H1 (cell line): ENCODE results near the gene TRAK1.

Experiments used
- CHD2 ChIP-seq: IDR thresholded peaks from 2 replicates; pipeline ENCODE4 v1.6.1; 2012; ENCODE audit warnings: low read length, improper control_type of control experiment
- EZH2 ChIP-seq: fragments of 200-600 bp; sonication (generic); IDR thresholded peaks from 2 replicates; pipeline ENCODE4 v1.7.1; 2012; ENCODE audit warnings: low read depth, mild to moderate bottlenecking, moderate library complexity, low read length, inconsistent platforms; ENCODE audit not compliant: severe bottlenecking
- FOSL1 ChIP-seq: IDR thresholded peaks from 2 replicates; pipeline ENCODE4 v1.6.1; 2011; ENCODE audit warnings: mild to moderate bottlenecking, low read depth, low read length, moderate library complexity; ENCODE audit not compliant: insufficient read depth
- JUND ChIP-seq: IDR thresholded peaks from 2 replicates; pipeline ENCODE4 v1.6.1; 2011; ENCODE audit warnings: mild to moderate bottlenecking, improper control_type of control experiment, low read length
- MAFK ChIP-seq: IDR thresholded peaks from 2 replicates; pipeline ENCODE4 v1.6.1; 2012; ENCODE audit warnings: low read depth, mild to moderate bottlenecking, improper control_type of control experiment, low read length
- POLR2AphosphoS5 ChIP-seq: IDR thresholded peaks from 2 replicates; pipeline ENCODE4 v1.6.1; 2011; ENCODE audit warnings: low read depth, low read length
- TEAD4 ChIP-seq: IDR thresholded peaks from 2 replicates; pipeline ENCODE4 v1.6.1; 2012; ENCODE audit warnings: low read depth, low read length, inconsistent platforms, mixed read lengths
- TF ChIP-seq, protein P1 (sequence below): IDR thresholded peaks from 2 replicates; pipeline ENCODE4 v1.6.1; 2011; ENCODE audit warnings: low read length, improper control_type of control experiment
- TF ChIP-seq, protein P2 (sequence below), 3 experiments: IDR thresholded peaks; 1 replicate in 2 of 3; 2 replicates in 1 of 3; pipeline versions ENCODE4 v1.5.1 to v1.6.1; 2011; ENCODE audit warnings: low read length in 3 of 3, mild to moderate bottlenecking in 3 of 3, inconsistent platforms in 2 of 3, low read depth in 1 of 3, moderate library complexity in 1 of 3; ENCODE audit not compliant: insufficient read depth in 1 of 3; ENCODE audit errors: control extremely low read depth in 1 of 3
- TF ChIP-seq, protein P3 (sequence below): IDR thresholded peaks from 2 replicates; pipeline ENCODE4 v1.6.1; 2012; ENCODE audit warnings: inconsistent platforms

DNA sequence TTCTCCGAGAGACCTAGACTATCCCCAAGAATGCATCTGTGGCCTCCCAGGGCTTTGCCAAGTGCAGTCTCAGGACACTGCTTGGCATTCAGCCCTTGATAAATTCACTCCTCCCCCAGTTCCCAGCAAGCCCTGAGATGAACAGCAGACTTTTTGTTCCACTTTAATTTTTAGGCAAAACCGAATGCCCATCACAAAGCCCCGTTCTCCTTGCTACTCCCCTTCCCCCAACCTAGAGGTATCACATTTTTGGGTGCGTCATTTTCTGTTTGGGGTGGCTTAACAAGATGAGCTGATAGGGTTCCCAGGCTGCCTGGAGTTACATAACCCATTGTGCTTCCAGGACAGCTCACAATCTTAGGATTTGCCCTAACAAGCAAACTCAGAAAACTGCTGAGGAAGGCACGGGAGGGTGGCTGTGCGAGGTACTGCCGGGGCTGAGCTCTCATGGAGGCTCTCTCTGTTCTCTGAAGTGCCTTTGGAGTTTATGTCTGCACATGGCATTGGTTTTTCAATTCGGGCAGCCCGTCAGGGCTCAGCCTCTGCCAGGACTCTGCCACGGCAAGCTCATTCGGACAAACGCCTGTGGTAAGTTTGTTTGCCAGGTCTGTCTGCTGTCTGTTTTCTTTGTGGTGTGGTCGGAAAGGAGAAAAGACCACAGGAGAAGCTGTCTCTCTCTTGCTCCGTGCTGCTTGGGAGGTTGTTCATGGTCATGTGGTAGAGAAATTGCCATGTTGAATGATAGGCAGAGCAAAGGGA lies at the start of gene TRAK1:
- TF ChIP-seq, protein P1, sequence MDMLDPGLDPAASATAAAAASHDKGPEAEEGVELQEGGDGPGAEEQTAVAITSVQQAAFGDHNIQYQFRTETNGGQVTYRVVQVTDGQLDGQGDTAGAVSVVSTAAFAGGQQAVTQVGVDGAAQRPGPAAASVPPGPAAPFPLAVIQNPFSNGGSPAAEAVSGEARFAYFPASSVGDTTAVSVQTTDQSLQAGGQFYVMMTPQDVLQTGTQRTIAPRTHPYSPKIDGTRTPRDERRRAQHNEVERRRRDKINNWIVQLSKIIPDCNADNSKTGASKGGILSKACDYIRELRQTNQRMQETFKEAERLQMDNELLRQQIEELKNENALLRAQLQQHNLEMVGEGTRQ, result no peak
- TF ChIP-seq EZH2 (no peak), MAFK (no peak), JUND (no peak), CHD2 (no peak), TEAD4 (no peak), POLR2AphosphoS5 (no peak), FOSL1 (no peak)
- TF ChIP-seq, protein P2, sequence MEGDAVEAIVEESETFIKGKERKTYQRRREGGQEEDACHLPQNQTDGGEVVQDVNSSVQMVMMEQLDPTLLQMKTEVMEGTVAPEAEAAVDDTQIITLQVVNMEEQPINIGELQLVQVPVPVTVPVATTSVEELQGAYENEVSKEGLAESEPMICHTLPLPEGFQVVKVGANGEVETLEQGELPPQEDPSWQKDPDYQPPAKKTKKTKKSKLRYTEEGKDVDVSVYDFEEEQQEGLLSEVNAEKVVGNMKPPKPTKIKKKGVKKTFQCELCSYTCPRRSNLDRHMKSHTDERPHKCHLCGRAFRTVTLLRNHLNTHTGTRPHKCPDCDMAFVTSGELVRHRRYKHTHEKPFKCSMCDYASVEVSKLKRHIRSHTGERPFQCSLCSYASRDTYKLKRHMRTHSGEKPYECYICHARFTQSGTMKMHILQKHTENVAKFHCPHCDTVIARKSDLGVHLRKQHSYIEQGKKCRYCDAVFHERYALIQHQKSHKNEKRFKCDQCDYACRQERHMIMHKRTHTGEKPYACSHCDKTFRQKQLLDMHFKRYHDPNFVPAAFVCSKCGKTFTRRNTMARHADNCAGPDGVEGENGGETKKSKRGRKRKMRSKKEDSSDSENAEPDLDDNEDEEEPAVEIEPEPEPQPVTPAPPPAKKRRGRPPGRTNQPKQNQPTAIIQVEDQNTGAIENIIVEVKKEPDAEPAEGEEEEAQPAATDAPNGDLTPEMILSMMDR (IDR thresholded peaks at IDR 0.05; ENCODE audit: control extremely low read depth in 1 of 3, insufficient read depth in 1 of 3, low read depth in 1 of 3, low read length in 3 of 3), result no peak
- TF ChIP-seq, protein P3, sequence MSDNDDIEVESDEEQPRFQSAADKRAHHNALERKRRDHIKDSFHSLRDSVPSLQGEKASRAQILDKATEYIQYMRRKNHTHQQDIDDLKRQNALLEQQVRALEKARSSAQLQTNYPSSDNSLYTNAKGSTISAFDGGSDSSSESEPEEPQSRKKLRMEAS, result no peak
